ENCODE data around the gene TSSK3. TPM values are rescaled to one million over a fixed set of nuclear protein-coding genes. Genes with fewer than 3 reads are reported as not detected.

Gene TSSK3
- total and polyA plus RNA-seq, 9 of the 15 experiments (the other 6 are each of a cell fraction or from before 2014, with no cell fraction given): 0.27 to 2.8 (median 1.9) TPM

- TF ChIP-seq SMAD3 (CRISPR knock-in tag; conservative IDR thresholded peaks at IDR 0.05) (no peak), NBN (IDR thresholded peaks at IDR 0.05; ENCODE audit: low read depth) (0 out of 2 replicates have a peak, but pooled peaks have one; percentile 20), XRCC5 (IDR thresholded peaks at IDR 0.05; ENCODE audit: low read depth, low read length) (no peak; the same call in 1 of the 2 replicates), KLF16 (IDR thresholded peaks at IDR 0.05) (no peak), CBFA2T3 (IDR thresholded peaks at IDR 0.05) (no peak), HINFP (tag; conservative IDR thresholded peaks at IDR 0.05; ENCODE audit: low read depth) (no peak), HDAC3 (IDR thresholded peaks at IDR 0.05; ENCODE audit: borderline replicate concordance, partially characterized antibody) (peak; percentile 18), RAD21 (CRISPR knock-in tag; conservative IDR thresholded peaks at IDR 0.05 in 1 of 2, IDR thresholded peaks at IDR 0.05 in 1 of 2) (no peak), TOE1 (IDR thresholded peaks at IDR 0.05; ENCODE audit: borderline replicate concordance) (no peak; the same call in 1 of the 2 replicates), TOE1 (CRISPR knock-in tag; IDR thresholded peaks at IDR 0.05; ENCODE audit: borderline replicate concordance, low read depth) (no peak), ETS1 (conservative IDR thresholded peaks at IDR 0.05; ENCODE audit: control insufficient read depth, low read depth, low read length) (no peak), PURB (CRISPR knock-in tag; IDR thresholded peaks at IDR 0.05; ENCODE audit: low read depth) (no peak), ZNF347 (CRISPR knock-in tag; IDR thresholded peaks at IDR 0.05; ENCODE audit: low read depth) (no peak), IRF9 (tag; IDR thresholded peaks at IDR 0.05) (no peak), MYBL2 (IDR thresholded peaks at IDR 0.05; ENCODE audit: low read depth) (no peak), MYBL2 (CRISPR knock-in tag; IDR thresholded peaks at IDR 0.05; ENCODE audit: borderline replicate concordance) (no peak)
Observed at GRCh38 chr1:32394890-32395432, 32.6 kb downstream of the TSSK3 start (continued).
